B cell (primary cell): ENCODE data around the gene BLTP2. TPM values are rescaled to one million over a fixed set of nuclear protein-coding genes. Genes with fewer than 3 reads are reported as not detected.
A peak's percentile ranks its signal among the peaks of the same experiment; 100 is the strongest.

ENCODE experiments used
- ATAC-seq: fragments of 200-7000 bp; cut with Tn5 transposase; one replicate; pipeline ENCODE4 v1.10.0; 2021; ENCODE audit warnings: low read depth, mild to moderate bottlenecking, moderate number of reproducible peaks, moderate library complexity
- CTCF ChIA-PET: fragments of 350-600 bp; sonication (Branson Sonifier 250); formaldehyde crosslinking; loops from one replicate; lab custom pipeline; 2021; ENCODE audit warnings: antibody characterized with exemption, inconsistent platforms; lab: Charles Lee
- POLR2A ChIA-PET: fragments of 350-600 bp; sonication (Branson Sonifier 250); formaldehyde crosslinking; loops from one replicate; lab custom pipeline; 2021; ENCODE audit warnings: antibody characterized with exemption; lab: Charles Lee
- DNase-seq: peaks from one replicate; pipeline ENCODE4 v3.0.0; 2013
- H2AFZ ChIP-seq: 2 replicates; pipeline ENCODE4 v1.6.1; 2012; ENCODE audit warnings: mild to moderate bottlenecking, low read depth, low read length; ENCODE audit not compliant: insufficient read depth, poor library complexity, severe bottlenecking
- H3K27ac ChIP-seq, 2 donors: 1 replicate in 1 of 2; 2 replicates in 1 of 2; pipeline ENCODE4 v1.5.1; 2012 to 2013; ENCODE audit warnings: low read length in 2 of 2, mild to moderate bottlenecking in 2 of 2, moderate library complexity in 1 of 2
- H3K27me3 ChIP-seq, 4 experiments: fragments of 200-600 bp in 1 of 4; sonication (generic) in 1 of 4; replicated peaks in 1 of 4; 1 replicate in 2 of 4; 2 replicates in 2 of 4; pipeline versions ENCODE4 v1.6.1 to v1.7.0; 2013 to 2016; ENCODE audit warnings: low read length in 3 of 4, mild to moderate bottlenecking in 2 of 4, mixed read lengths in 1 of 4, moderate library complexity in 1 of 4; ENCODE audit not compliant: insufficient read depth in 4 of 4, control insufficient read depth in 3 of 4; ENCODE audit errors: control extremely low read depth in 1 of 4
- H3K36me3 ChIP-seq, 2 experiments: replicated peaks in 1 of 2; 1 replicate in 1 of 2; 2 replicates in 1 of 2; pipeline versions ENCODE4 v1.6.1 to v1.7.1; 2013; ENCODE audit warnings: low read length in 1 of 2; ENCODE audit not compliant: insufficient read depth in 2 of 2, control insufficient read depth in 1 of 2; ENCODE audit errors: control extremely low read depth in 1 of 2, extremely low read depth in 1 of 2
- H3K4me1 ChIP-seq, 2 donors: fragments of 200-600 bp in 1 of 2; sonication (generic) in 1 of 2; 1 replicate in 1 of 2; 2 replicates in 1 of 2; pipeline versions ENCODE4 v1.5.1 to v1.6.1; 2013 to 2017; ENCODE audit warnings: low read length in 2 of 2; ENCODE audit not compliant: control insufficient read depth in 2 of 2, insufficient read depth in 2 of 2
- H3K4me2 ChIP-seq: replicated peaks from 2 replicates; pipeline ENCODE3; 2012; ENCODE audit warnings: mild to moderate bottlenecking, low read depth, low read length; ENCODE audit not compliant: poor library complexity, severe bottlenecking
- H3K4me3 ChIP-seq, 5 experiments: fragments of 200-600 bp in 1 of 5; sonication (generic) in 1 of 5; 1 replicate in 3 of 5; 2 replicates in 2 of 5; pipeline versions ENCODE4 v1.5.1 to v1.7.0; 2011 to 2016; ENCODE audit warnings: low read length in 4 of 5, mild to moderate bottlenecking in 4 of 5, low read depth in 2 of 5, control low read depth in 1 of 5, moderate library complexity in 1 of 5; ENCODE audit not compliant: insufficient read depth in 1 of 5; ENCODE audit errors: control extremely low read depth in 1 of 5, extremely low read depth in 1 of 5
- H3K79me2 ChIP-seq: fragments of 200-600 bp; sonication (generic); one replicate; pipeline ENCODE4 v1.6.0; 2016; ENCODE audit warnings: low read length; ENCODE audit not compliant: control insufficient read depth, insufficient read depth
- H3K9ac ChIP-seq: fragments of 200-600 bp; sonication (generic); 2 replicates; pipeline ENCODE4 v1.6.1; 2017; ENCODE audit warnings: mild to moderate bottlenecking, low read length, moderate library complexity
- H3K9me3 ChIP-seq, 3 donors: one replicate each; pipeline versions ENCODE4 v1.6.1 to v1.7.1; 2013; ENCODE audit warnings: low read length in 2 of 3; ENCODE audit not compliant: control insufficient read depth in 2 of 3, insufficient read depth in 1 of 3; ENCODE audit errors: control extremely low read depth in 1 of 3
- H4K20me1 ChIP-seq: 2 replicates; pipeline ENCODE4 v1.6.0; 2012; ENCODE audit warnings: mild to moderate bottlenecking, low read length; ENCODE audit not compliant: insufficient read depth, control insufficient read depth, poor library complexity, severe bottlenecking
- H3K27ac Mint-ChIP-seq: one replicate; pipeline ENCODE4 v1.8.0; 2021; ENCODE audit warnings: mixed read lengths
- H3K27me3 Mint-ChIP-seq: one replicate; pipeline ENCODE4 v1.8.0; 2021; ENCODE audit warnings: mixed read lengths
- H3K4me1 Mint-ChIP-seq: one replicate; pipeline ENCODE4 v1.8.0; 2021; ENCODE audit warnings: mixed read lengths
- H3K4me3 Mint-ChIP-seq: one replicate; pipeline ENCODE4 v1.8.0; 2021; ENCODE audit warnings: mixed read lengths
- H3K9me3 Mint-ChIP-seq: one replicate; pipeline ENCODE4 v1.8.0; 2022; ENCODE audit warnings: mixed read lengths; ENCODE audit not compliant: insufficient read depth
- EZH2 ChIP-seq: IDR thresholded peaks from 2 replicates; pipeline ENCODE4 v1.6.1; 2012; ENCODE audit warnings: borderline replicate concordance, low read depth, mild to moderate bottlenecking, moderate library complexity, low read length; ENCODE audit not compliant: insufficient read depth, poor library complexity, severe bottlenecking
- whole genome bisulfite sequencing: methylation state at CpG from one replicate; pipeline ENCODE4 v1.1.5; 2013; ENCODE audit warnings: missing lambda C conversion rate; ENCODE audit not compliant: insufficient coverage; 5-methylcytosine and 5-hydroxymethylcytosine counted together
- intact Hi-C: fragments of 100-400 bp; cut with micrococcal nuclease; formaldehyde crosslinking; loops from one replicate; pipeline ENCODE4 v1.10.0; 2022
- polyA plus RNA-seq: library from polyadenylated mRNA; depleted of rRNA; stranded (reverse); fragments of >200 nt; gene quantifications from 2 replicates; pipeline ENCODE4 v1.2.3, GENCODE V29; 2012
- total RNA-seq, 2 donors: library from RNA; stranded (reverse); fragments of 120-200 nt in 1 of 2; gene quantifications; 1 replicate in 1 of 2; 2 replicates in 1 of 2; pipeline versions ENCODE4 v1.2.3 to v1.2.4, GENCODE V29; 2013 to 2022
- TF ChIP-seq, protein P1 (sequence below): fragments of 200-600 bp; IDR thresholded peaks from one replicate; pipeline ENCODE4 v1.8.0; 2022; ENCODE audit warnings: antibody characterized with exemption, mild to moderate bottlenecking

Gene BLTP2
- total and polyA plus RNA-seq, 2 donors (not counting 1 experiment from before 2014, with no cell fraction given), result 45.9 to 156 TPM

DNA sequence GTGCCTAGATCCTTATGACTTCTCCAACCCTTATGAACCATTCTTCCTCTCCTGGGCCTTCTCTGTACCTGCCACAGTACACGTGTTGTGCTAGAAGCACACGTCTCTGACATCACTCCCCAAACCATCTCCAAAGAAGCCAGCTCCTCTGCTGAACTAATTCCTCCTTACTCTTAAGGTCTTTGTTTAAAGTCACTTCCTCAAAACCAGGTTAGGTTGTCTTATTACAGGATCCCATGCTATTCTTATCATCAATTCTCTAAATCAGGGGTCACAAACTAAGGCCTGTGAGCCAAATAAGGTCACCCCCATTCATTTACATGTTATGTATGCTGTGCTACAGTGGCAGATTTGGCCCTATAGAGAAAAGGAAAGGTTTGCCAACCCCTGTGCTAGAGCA is 21.0 kb upstream of the BLTP2 start:
- peaks cover 0 to 34% of the 10 kb centered on the region in 2 experiments for H3K36me3 ChIP-seq
- H3K9ac ChIP-seq, result no peak overlapping the region
- H3K9me3 Mint-ChIP-seq, result no peaks in the 10 kb centered on the region
- H3K27me3 ChIP-seq, result no peaks in the 10 kb centered on the region
- peaks cover 15 to 23% of the 10 kb centered on the region in 2 donors for H3K4me1 ChIP-seq
- no peaks in the 10 kb centered on the region for H3K27me3 Mint-ChIP-seq
- ATAC-seq (no peak), DNase-seq (no peak)
- H3K79me2 ChIP-seq, result peaks cover 83% of the 10 kb centered on the region
- no peak overlapping the region for H3K4me3 Mint-ChIP-seq
- H3K4me2 ChIP-seq, result no peak overlapping the region
- H4K20me1 ChIP-seq, result peaks cover 42% of the 10 kb centered on the region
- no peak overlapping the region for H3K27ac ChIP-seq
- intact Hi-C loops, result no loop called here
- TF ChIP-seq, protein P1, sequence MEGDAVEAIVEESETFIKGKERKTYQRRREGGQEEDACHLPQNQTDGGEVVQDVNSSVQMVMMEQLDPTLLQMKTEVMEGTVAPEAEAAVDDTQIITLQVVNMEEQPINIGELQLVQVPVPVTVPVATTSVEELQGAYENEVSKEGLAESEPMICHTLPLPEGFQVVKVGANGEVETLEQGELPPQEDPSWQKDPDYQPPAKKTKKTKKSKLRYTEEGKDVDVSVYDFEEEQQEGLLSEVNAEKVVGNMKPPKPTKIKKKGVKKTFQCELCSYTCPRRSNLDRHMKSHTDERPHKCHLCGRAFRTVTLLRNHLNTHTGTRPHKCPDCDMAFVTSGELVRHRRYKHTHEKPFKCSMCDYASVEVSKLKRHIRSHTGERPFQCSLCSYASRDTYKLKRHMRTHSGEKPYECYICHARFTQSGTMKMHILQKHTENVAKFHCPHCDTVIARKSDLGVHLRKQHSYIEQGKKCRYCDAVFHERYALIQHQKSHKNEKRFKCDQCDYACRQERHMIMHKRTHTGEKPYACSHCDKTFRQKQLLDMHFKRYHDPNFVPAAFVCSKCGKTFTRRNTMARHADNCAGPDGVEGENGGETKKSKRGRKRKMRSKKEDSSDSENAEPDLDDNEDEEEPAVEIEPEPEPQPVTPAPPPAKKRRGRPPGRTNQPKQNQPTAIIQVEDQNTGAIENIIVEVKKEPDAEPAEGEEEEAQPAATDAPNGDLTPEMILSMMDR, result no peak
- no peak for TF ChIP-seq EZH2
- peaks cover 53% of the 10 kb centered on the region for H3K4me1 Mint-ChIP-seq
- no peak overlapping the region for H2AFZ ChIP-seq
- H3K4me3 ChIP-seq, result no peak overlapping the region
- H3K27ac Mint-ChIP-seq, result no peak overlapping the region
- POLR2A ChIA-PET, result interaction anchor here (0.7 kb wide), 1 partner anchor 86 kb away, joined by 4 read pairs; no protein-coding TSS in a partner anchor
- WGBS, result 90% methylated on average over 1 of the region's 2 CpGs
- H3K9me3 ChIP-seq, result no peaks in the 10 kb centered on the region
- CTCF ChIA-PET, result no interaction called here

DNA sequence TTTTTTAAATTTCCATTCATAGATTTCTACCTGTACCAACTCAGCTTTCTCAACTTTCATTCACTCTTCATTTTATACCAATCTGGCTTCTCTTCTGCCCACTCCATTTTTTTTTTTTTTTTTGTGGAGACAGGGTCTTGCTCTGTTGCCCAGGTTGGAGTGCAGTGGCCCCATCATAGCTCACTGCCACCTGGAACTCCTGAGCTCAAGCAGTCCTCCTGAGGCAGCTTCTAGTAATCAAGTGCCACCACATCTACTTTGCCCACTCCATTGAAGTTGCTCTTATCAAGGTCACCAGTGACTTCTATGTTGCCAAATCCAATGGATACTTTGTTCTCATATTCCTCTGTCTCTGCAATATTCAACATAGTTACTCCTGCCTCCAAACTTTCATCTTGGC is 18.8 kb upstream of the BLTP2 start:
- no peak overlapping the region for H3K27ac ChIP-seq
- peaks cover 38% of the 10 kb centered on the region for H4K20me1 ChIP-seq
- Mint-ChIP-seq H3K9me3 (no peaks in the 10 kb centered on the region), H3K4me1 (peaks cover 63% of the 10 kb centered on the region), H3K4me3 (peak overlapping the region; percentile 99), H3K27ac (peak overlapping the region; percentile 100), H3K27me3 (no peaks in the 10 kb centered on the region)
- H3K9ac ChIP-seq, result no peak overlapping the region
- peaks cover 0 to 30% of the 10 kb centered on the region in 2 experiments for H3K36me3 ChIP-seq
- peaks cover 93% of the 10 kb centered on the region for H3K79me2 ChIP-seq
- no peak overlapping the region for H2AFZ ChIP-seq
- H3K9me3 ChIP-seq, result peaks cover 0 to 7% (median 0%) of the 10 kb centered on the region in 3 donors
- POLR2A ChIA-PET, result interaction anchor here (1.2 to 4.3 kb wide), 2 partner anchors 13 to 18 kb away, joined by 7 to 42 read pairs; partner anchors contain the start of gene BLTP2
- H3K4me3 ChIP-seq, result no peak overlapping the region
- intact Hi-C loops, result no loop called here
- ATAC-seq (no peak), DNase-seq (no peak)
- H3K27me3 ChIP-seq, result no peaks in the 10 kb centered on the region
- no peak for TF ChIP-seq EZH2
- TF ChIP-seq, protein P1, result no peak
- CTCF ChIA-PET, result interaction anchor here (1.9 to 4.2 kb wide), 2 partner anchors 15 to 18 kb away, joined by 5 to 59 read pairs; partner anchors contain the start of gene BLTP2
- peaks cover 22 to 29% of the 10 kb centered on the region in 2 donors for H3K4me1 ChIP-seq
- H3K4me2 ChIP-seq, result no peak overlapping the region
